Peyer's patch (tissue), 4 donors: ENCODE results near the gene WSCD1. TPM values are rescaled to one million over a fixed set of nuclear protein-coding genes. Genes with fewer than 3 reads are reported as not detected.

Experiments
- DNase-seq, 3 donors: peaks; one replicate each; pipeline ENCODE4 v3.0.0-alpha.2; 2017 to 2019
- H3K27ac ChIP-seq, 4 donors: fragments of 200-600 bp; sonication (generic); one replicate each; pipeline ENCODE4 v1.5.1; 2016 to 2019
- H3K27me3 ChIP-seq, 2 donors: fragments of 200-600 bp; sonication (generic); one replicate each; pipeline ENCODE4 v1.5.1; 2019
- H3K36me3 ChIP-seq, 3 donors: fragments of 200-600 bp; sonication (generic); one replicate each; pipeline ENCODE4 v1.5.1; 2016 to 2019
- H3K4me1 ChIP-seq, 4 donors: fragments of 200-600 bp; sonication (generic); one replicate each; pipeline ENCODE4 v1.5.1; 2016 to 2019
- H3K4me3 ChIP-seq, 4 donors: fragments of 200-600 bp; sonication (generic); 1 replicate in 3 of 4; 2 replicates in 1 of 4; pipeline ENCODE4 v1.5.1; 2016 to 2019; ENCODE audit warnings: mild to moderate bottlenecking in 1 of 4
- H3K9me3 ChIP-seq, 4 donors: fragments of 200-600 bp; sonication (generic); one replicate each; pipeline ENCODE4 v1.5.1; 2016 to 2019; ENCODE audit warnings: mild to moderate bottlenecking in 1 of 4
- POLR2A ChIP-seq, 2 donors: fragments of 450-650 bp; IDR thresholded peaks; one replicate each; pipeline ENCODE4 v1.5.1; 2017; ENCODE audit warnings: antibody characterized with exemption in 2 of 2, mild to moderate bottlenecking in 2 of 2, moderate library complexity in 2 of 2
- total RNA-seq, 4 donors: library from RNA; depleted of rRNA; stranded (reverse); fragments of >200 nt; gene quantifications; one replicate each; pipeline ENCODE4 v1.1.0, GENCODE V29; 2016
- TF ChIP-seq, protein P1 (sequence below), 6 experiments: fragments of 450-650 bp in 4 of 6; fragments of 200-600 bp in 2 of 6; sonication (generic) in 1 of 6; IDR thresholded peaks; one replicate each; pipeline ENCODE4 v1.5.1; 2017 to 2019; ENCODE audit warnings: antibody characterized with exemption in 6 of 6, mild to moderate bottlenecking in 3 of 6, moderate library complexity in 1 of 6

The WSCD1 gene
- total RNA-seq, 4 donors from 2014 or later, result 5.8 to 47.3 (median 42.9) TPM

DNA sequence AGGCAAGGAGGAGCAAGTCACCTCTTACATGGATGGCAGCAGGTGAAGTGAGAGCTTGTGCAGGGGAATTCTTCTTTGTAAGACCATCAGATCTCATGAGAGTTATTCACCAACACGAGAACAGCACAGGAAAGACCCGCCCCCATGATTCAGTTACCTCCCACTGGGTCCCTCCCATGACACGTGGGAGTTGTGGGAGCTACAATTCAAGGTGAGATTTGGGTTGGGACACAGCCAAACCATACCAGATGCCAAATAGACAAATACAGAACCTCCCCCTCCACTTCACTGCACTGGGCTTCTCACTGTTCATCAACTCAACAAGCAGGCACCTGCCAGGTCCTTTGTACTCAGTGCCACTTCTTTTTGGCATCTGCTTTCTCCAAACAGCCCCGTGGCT, 100.2 kb downstream of the WSCD1 start:
- no peak overlapping the region for H3K27ac ChIP-seq
- H3K4me3 ChIP-seq, result no peak overlapping the region
- TF ChIP-seq, protein P1, sequence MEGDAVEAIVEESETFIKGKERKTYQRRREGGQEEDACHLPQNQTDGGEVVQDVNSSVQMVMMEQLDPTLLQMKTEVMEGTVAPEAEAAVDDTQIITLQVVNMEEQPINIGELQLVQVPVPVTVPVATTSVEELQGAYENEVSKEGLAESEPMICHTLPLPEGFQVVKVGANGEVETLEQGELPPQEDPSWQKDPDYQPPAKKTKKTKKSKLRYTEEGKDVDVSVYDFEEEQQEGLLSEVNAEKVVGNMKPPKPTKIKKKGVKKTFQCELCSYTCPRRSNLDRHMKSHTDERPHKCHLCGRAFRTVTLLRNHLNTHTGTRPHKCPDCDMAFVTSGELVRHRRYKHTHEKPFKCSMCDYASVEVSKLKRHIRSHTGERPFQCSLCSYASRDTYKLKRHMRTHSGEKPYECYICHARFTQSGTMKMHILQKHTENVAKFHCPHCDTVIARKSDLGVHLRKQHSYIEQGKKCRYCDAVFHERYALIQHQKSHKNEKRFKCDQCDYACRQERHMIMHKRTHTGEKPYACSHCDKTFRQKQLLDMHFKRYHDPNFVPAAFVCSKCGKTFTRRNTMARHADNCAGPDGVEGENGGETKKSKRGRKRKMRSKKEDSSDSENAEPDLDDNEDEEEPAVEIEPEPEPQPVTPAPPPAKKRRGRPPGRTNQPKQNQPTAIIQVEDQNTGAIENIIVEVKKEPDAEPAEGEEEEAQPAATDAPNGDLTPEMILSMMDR (IDR thresholded peaks at IDR 0.05), result no peak
- no peak for TF ChIP-seq POLR2A (IDR thresholded peaks at IDR 0.05)
- no peaks in the 10 kb centered on the region for H3K36me3 ChIP-seq
- no peaks in the 10 kb centered on the region for H3K27me3 ChIP-seq
- no peak for DNase-seq
- no peaks in the 10 kb centered on the region for H3K4me1 ChIP-seq
- H3K9me3 ChIP-seq, result no peaks in the 10 kb centered on the region

GRCh38 chr17:6172642-6173330, 102.6 kb downstream of the WSCD1 start:
- no peaks in the 10 kb centered on the region for H3K9me3 ChIP-seq
- TF ChIP-seq POLR2A (IDR thresholded peaks at IDR 0.05), result no peak
- TF ChIP-seq, protein P1 (IDR thresholded peaks at IDR 0.05), result no peak
- DNase-seq, result peak in 1 of 3 donors; percentile 2
- H3K27me3 ChIP-seq, result no peaks in the 10 kb centered on the region
- H3K27ac ChIP-seq, result no peak overlapping the region
- no peaks in the 10 kb centered on the region for H3K36me3 ChIP-seq
- no peaks in the 10 kb centered on the region for H3K4me1 ChIP-seq
- no peak overlapping the region for H3K4me3 ChIP-seq

GRCh38 chr17:6173653-6174052, 103.5 kb downstream of the WSCD1 start:
- Histone ChIP-seq H3K27me3 (no peaks in the 10 kb centered on the region), H3K36me3 (no peaks in the 10 kb centered on the region), H3K9me3 (no peaks in the 10 kb centered on the region), H3K27ac (no peak overlapping the region), H3K4me3 (no peak overlapping the region), H3K4me1 (no peaks in the 10 kb centered on the region)
- peak in 1 of 3 donors; percentile 9 for DNase-seq
- TF ChIP-seq, protein P1 (IDR thresholded peaks at IDR 0.05), result no peak
- no peak for TF ChIP-seq POLR2A (IDR thresholded peaks at IDR 0.05)
